WTC11 (cell line): Measurements from ENCODE around the gene PSMD13.

Experiments
- CTCF ChIP-seq: fragments of 200-600 bp; IDR thresholded peaks from 2 replicates; pipeline ENCODE4 v1.8.0; 2022; ENCODE audit warnings: antibody characterized with exemption
- E2F1 ChIP-seq: sonication (generic); formaldehyde crosslinking; IDR thresholded peaks from 2 replicates; pipeline ENCODE4 v1.8.0; 2022; ENCODE audit warnings: mild to moderate bottlenecking, missing genetic modification reagents
- JUN ChIP-seq: sonication (generic); formaldehyde crosslinking; IDR thresholded peaks from 2 replicates; pipeline ENCODE4 v1.8.0; 2023; ENCODE audit warnings: mild to moderate bottlenecking, missing genetic modification reagents

GRCh38 chr11:208181-208916 lies 28.4 kb upstream of the PSMD13 start:
- no peak for TF ChIP-seq E2F1 (CRISPR knock-in tag)
- TF ChIP-seq CTCF, result no peak
- TF ChIP-seq JUN (CRISPR knock-in tag), result no peak
